Stimulated activated CD8-positive, alpha-beta memory T cell treated with anti-CD3 and anti-CD28 coated beads, Interleukin-12 subunit alpha, Interleukin-12 subunit beta, amount 100 ng/mL, for 4 hours (primary cell): ENCODE measurements around the gene ATF7.
"Not testable (repeated sequence)": the region's sequence is repeated elsewhere in the genome, so short reads cannot be mapped to it uniquely, and the experiment has no call there.

Experiments used
- DNase-seq: peaks from one replicate; pipeline ENCODE4 v3.0.0-alpha.2; 2020; ENCODE audit warnings: low read depth

ATF7 gene

GRCh38 chr12:53625946-53626701 is at the start of gene ATF7:
Gene ATF7 (minus strand): TSS chr12:53626382. CDS start chr12:53601000, 25,382 bp downstream.
- peak; percentile 97 for DNase-seq

- DNase-seq = no peak
Measured at GRCh38 chr12:53674977-53675700, 49.0 kb upstream of the ATF7 start.

- no peak for DNase-seq
Measured at GRCh38 chr12:53670971-53671370, 44.8 kb upstream of the ATF7 start.

GRCh38 chr12:53670308-53670707 is 44.1 kb upstream of the ATF7 start:
- no peak for DNase-seq

- DNase-seq = no peak
Measured at GRCh38 chr12:53667080-53667479, 40.9 kb upstream of the ATF7 start.

GRCh38 chr12:53664936-53665335 is 38.8 kb upstream of the ATF7 start:
- no peak for DNase-seq

- no peak for DNase-seq
Measured at GRCh38 chr12:53664191-53664590, 38.0 kb upstream of the ATF7 start.

- DNase-seq = no peak
Measured at GRCh38 chr12:53660041-53660440, 33.9 kb upstream of the ATF7 start.

GRCh38 chr12:53659571-53659981 is 33.4 kb upstream of the ATF7 start:
- DNase-seq = no peak

GRCh38 chr12:53659011-53659551 is 32.9 kb upstream of the ATF7 start:
- no peak for DNase-seq

- no peak for DNase-seq
Measured at GRCh38 chr12:53657041-53657440, 30.9 kb upstream of the ATF7 start.

GRCh38 chr12:53653595-53653994 is 27.4 kb upstream of the ATF7 start:
- DNase-seq = no peak

- no peak for DNase-seq
Measured at GRCh38 chr12:53652366-53652765, 26.2 kb upstream of the ATF7 start.

GRCh38 chr12:53651737-53652136 is 25.6 kb upstream of the ATF7 start:
- no peak for DNase-seq

GRCh38 chr12:53646300-53646699 is 20.1 kb upstream of the ATF7 start:
- DNase-seq = not testable (repeated sequence)

- DNase-seq = no peak
Measured at GRCh38 chr12:53645165-53645564, 19.0 kb upstream of the ATF7 start.

- no peak for DNase-seq
Measured at GRCh38 chr12:53644133-53644532, 18.0 kb upstream of the ATF7 start.

GRCh38 chr12:53643232-53643979 is 17.2 kb upstream of the ATF7 start:
- DNase-seq = no peak

- no peak for DNase-seq
Measured at GRCh38 chr12:53638057-53638456, 11.9 kb upstream of the ATF7 start.

- no peak for DNase-seq
Measured at GRCh38 chr12:53636641-53637040, 10.5 kb upstream of the ATF7 start.

- not testable (repeated sequence) for DNase-seq
Measured at GRCh38 chr12:53635708-53636107, 9.5 kb upstream of the ATF7 start.

GRCh38 chr12:53631721-53632120 is 5.5 kb upstream of the ATF7 start:
- no peak for DNase-seq

- DNase-seq = no peak
Measured at GRCh38 chr12:53627919-53628318, 1.7 kb upstream of the ATF7 start.
